ENCODE measurements around the gene TXK. TPM values are rescaled to one million over a fixed set of nuclear protein-coding genes. Genes with fewer than 3 reads are reported as not detected.

Gene TXK
- total RNA-seq, 1 experiment from 2014 or later: 1.4 TPM

DNA sequence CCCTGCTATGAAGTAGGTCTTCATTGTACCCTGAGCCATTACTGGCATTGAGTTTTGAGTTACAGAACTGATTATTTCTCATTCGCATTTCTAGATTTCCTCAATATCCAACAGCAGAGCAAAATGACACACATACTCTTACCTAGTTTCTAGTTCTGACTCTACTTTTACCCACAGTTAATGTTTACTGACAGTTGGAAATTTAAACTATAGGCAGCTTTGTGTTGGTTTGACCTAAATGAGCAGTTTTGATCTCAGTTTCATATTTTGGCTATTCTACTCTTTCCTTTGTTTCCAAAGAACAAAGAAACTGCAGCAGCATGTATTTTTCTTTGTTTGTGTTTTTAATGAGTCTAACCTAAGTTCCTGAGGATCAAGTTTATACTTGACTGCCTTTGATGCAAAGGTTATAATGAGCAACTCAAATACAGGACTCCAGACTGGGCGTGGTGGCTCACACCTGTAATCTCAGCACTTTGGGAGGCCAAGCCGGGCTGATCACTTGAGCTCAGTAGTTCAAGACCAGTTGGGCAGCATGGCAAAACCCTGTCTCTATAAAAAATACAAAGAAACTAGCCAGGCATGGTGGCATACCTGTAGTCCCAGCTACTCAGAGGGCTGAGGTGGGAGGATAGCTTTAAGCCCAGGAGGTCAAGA, 30.4 kb downstream of the TXK start:
- BruUV-seq (replicated peaks): no TSS peak

DNA sequence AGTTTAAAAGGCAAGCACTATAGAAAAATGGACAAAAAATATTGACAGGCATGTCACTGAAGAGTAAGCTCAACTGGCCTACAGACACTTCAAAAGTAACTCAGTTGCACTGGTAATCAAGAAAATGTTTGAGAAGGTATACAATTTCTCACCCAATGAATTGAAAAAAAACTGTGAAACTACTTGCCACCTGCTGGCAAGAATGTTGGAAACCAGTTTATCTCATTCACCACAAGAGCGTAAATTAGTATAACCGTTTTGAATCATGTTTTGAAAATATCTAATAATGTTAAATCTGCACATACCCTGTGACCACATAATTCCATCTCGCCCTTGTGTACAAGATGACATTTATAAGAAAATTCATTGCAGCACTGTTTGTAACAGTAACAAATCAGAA, 31.7 kb downstream of the TXK start:
- no peak overlapping the region for H3K4me3 ChIP-seq (ENCODE audit: low read depth, low read length, poor library complexity, severe bottlenecking)
- peaks cover 36% of the 10 kb centered on the region for H3K4me1 ChIP-seq (ENCODE audit: insufficient read depth, low read length, poor library complexity, severe bottlenecking)
- ChIA-PET CTCF (interaction anchor here (0.6 kb wide), 1 partner anchor 89 kb away, joined by 3 read pairs; no protein-coding TSS in a partner anchor), POLR2A (ENCODE audit: low non-redundant PET) (no interaction called here)
- no peaks in the 10 kb centered on the region for H3K9me3 ChIP-seq (ENCODE audit: low read depth, low read length, poor library complexity, severe bottlenecking)
- DNase-seq (ENCODE audit: low spot score): peak; percentile 55
- no TSS peak for BruUV-seq (replicated peaks)
- peak overlapping the region; percentile 24 for H3K27ac ChIP-seq (ENCODE audit: low read depth, low read length, poor library complexity, severe bottlenecking)
- H3K27me3 ChIP-seq (replicated peaks; ENCODE audit: insufficient read depth, low read depth, low read length, poor library complexity): no peaks in the 10 kb centered on the region
- TF ChIP-seq, protein P1, sequence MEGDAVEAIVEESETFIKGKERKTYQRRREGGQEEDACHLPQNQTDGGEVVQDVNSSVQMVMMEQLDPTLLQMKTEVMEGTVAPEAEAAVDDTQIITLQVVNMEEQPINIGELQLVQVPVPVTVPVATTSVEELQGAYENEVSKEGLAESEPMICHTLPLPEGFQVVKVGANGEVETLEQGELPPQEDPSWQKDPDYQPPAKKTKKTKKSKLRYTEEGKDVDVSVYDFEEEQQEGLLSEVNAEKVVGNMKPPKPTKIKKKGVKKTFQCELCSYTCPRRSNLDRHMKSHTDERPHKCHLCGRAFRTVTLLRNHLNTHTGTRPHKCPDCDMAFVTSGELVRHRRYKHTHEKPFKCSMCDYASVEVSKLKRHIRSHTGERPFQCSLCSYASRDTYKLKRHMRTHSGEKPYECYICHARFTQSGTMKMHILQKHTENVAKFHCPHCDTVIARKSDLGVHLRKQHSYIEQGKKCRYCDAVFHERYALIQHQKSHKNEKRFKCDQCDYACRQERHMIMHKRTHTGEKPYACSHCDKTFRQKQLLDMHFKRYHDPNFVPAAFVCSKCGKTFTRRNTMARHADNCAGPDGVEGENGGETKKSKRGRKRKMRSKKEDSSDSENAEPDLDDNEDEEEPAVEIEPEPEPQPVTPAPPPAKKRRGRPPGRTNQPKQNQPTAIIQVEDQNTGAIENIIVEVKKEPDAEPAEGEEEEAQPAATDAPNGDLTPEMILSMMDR (conservative IDR thresholded peaks at IDR 0.05; ENCODE audit: low read depth, low read length): peak; percentile 51
- TF ChIP-seq EZH2 (IDR thresholded peaks at IDR 0.05; ENCODE audit: borderline replicate concordance, low read depth, low read length, poor library complexity, severe bottlenecking): no peak
- no peaks in the 10 kb centered on the region for H3K36me3 ChIP-seq (ENCODE audit: insufficient read depth, low read length, poor library complexity, severe bottlenecking)
- intact Hi-C loops (cut with micrococcal nuclease; ENCODE audit: unreplicated experiment): no loop called here

More for the DNA sequence above, 30.4 kb downstream of the TXK start:
- TF ChIP-seq EZH2 (IDR thresholded peaks at IDR 0.05; ENCODE audit: borderline replicate concordance, low read depth, low read length, poor library complexity, severe bottlenecking): no peak
- TF ChIP-seq, protein P1 (conservative IDR thresholded peaks at IDR 0.05; ENCODE audit: low read depth, low read length): no peak
- no peaks in the 10 kb centered on the region for H3K36me3 ChIP-seq (ENCODE audit: insufficient read depth, low read length, poor library complexity, severe bottlenecking)
- no peaks in the 10 kb centered on the region for H3K27me3 ChIP-seq (replicated peaks; ENCODE audit: insufficient read depth, low read depth, low read length, poor library complexity)
- no peak overlapping the region for H3K4me3 ChIP-seq (ENCODE audit: low read depth, low read length, poor library complexity, severe bottlenecking)
- no peaks in the 10 kb centered on the region for H3K9me3 ChIP-seq (ENCODE audit: low read depth, low read length, poor library complexity, severe bottlenecking)
- no peak overlapping the region for H3K27ac ChIP-seq (ENCODE audit: low read depth, low read length, poor library complexity, severe bottlenecking)
- peaks cover 36% of the 10 kb centered on the region for H3K4me1 ChIP-seq (ENCODE audit: insufficient read depth, low read length, poor library complexity, severe bottlenecking)
- no peak for DNase-seq (ENCODE audit: low spot score)
- ChIA-PET CTCF (no interaction called here), POLR2A (ENCODE audit: low non-redundant PET) (no interaction called here)
- intact Hi-C loops (cut with micrococcal nuclease; ENCODE audit: unreplicated experiment): no loop called here

DNA sequence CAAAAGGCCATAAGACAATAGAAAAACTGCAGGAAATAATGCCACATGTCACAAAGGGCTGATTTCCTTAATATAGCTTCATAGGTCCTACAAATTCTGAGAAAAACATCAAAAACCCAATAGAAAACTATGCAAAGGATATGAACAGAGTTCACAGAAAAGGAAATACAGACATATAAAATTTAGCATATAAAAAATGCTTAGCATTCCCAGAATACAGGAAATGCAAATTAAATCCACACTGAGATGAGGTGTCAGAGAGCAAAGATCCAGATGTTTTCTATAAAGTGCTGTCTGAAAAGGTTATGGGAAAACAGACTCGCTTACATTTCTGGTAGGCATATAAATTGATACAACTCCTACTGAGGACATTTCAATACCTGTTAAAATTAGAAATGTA, 33.8 kb downstream of the TXK start:
- Histone ChIP-seq H3K27me3 (replicated peaks; ENCODE audit: insufficient read depth, low read depth, low read length, poor library complexity) (no peaks in the 10 kb centered on the region), H3K27ac (ENCODE audit: low read depth, low read length, poor library complexity, severe bottlenecking) (peak overlapping the region; percentile 80), H3K4me3 (ENCODE audit: low read depth, low read length, poor library complexity, severe bottlenecking) (no peak overlapping the region), H3K36me3 (ENCODE audit: insufficient read depth, low read length, poor library complexity, severe bottlenecking) (no peaks in the 10 kb centered on the region), H3K9me3 (ENCODE audit: low read depth, low read length, poor library complexity, severe bottlenecking) (no peaks in the 10 kb centered on the region), H3K4me1 (ENCODE audit: insufficient read depth, low read length, poor library complexity, severe bottlenecking) (peaks cover 26% of the 10 kb centered on the region)
- TF ChIP-seq, protein P1 (conservative IDR thresholded peaks at IDR 0.05; ENCODE audit: low read depth, low read length): no peak
- no peak for TF ChIP-seq EZH2 (IDR thresholded peaks at IDR 0.05; ENCODE audit: borderline replicate concordance, low read depth, low read length, poor library complexity, severe bottlenecking)
- intact Hi-C loops (cut with micrococcal nuclease; ENCODE audit: unreplicated experiment): no loop called here
- no TSS peak for BruUV-seq (replicated peaks)
- ChIA-PET CTCF (no interaction called here), POLR2A (ENCODE audit: low non-redundant PET) (interaction anchor here (0.7 kb wide), 1 partner anchor 1842 kb away, joined by 3 read pairs; no protein-coding TSS in a partner anchor)
- DNase-seq (ENCODE audit: low spot score): peak; percentile 88
